Measurements from ENCODE around the gene HSPB1.

HSPB1 gene

DNA sequence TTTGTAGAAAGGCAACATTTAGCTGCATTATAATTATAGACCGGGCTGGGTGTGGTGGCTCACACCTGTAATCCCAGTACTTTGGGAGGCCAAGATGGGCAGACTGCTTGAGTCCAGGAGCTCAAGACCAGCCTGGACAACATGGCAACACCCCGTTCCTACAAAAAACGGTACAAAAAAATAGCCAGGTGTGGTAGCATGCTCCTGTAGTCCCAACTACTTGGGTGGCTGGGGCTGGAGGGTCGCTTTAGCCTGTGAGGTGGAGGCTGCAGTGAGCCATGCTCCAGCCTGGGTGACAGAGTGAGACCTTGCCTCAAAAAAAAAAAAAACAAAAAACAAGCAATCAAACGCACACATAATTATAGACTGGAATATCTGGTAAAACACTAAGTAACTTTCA lies 51.3 kb downstream of the HSPB1 start:
- in situ Hi-C loops (cut with HindIII; ENCODE audit: low sequenced_read_pairs) = no loop called here
- no peak for TF ChIP-seq CTCF (IDR thresholded peaks at IDR 0.05; ENCODE audit: low read depth, low read length)
- no peak overlapping the region for H3K4me3 ChIP-seq (ENCODE audit: low read depth, low read length)
- no peak for DNase-seq (ENCODE audit: low read depth, low spot score)

All from astrocyte of the spinal cord (primary cell).